GM12878 (cell line): ENCODE measurements around the gene AK5. TPM values are rescaled to one million over a fixed set of nuclear protein-coding genes. Genes with fewer than 3 reads are reported as not detected.

Experiments
- ATAC-seq: fragments of 200-7000 bp; cut with Tn5 transposase; 3 replicates; pipeline ENCODE4 v1.9.1; 2020; ENCODE audit warnings: mild to moderate bottlenecking, moderate library complexity
- BruUV-seq: library from RNA; stranded (reverse); fragments of 400-500 nt; replicated peaks from 2 replicates; lab custom pipeline; 2021; lab: Mats Ljungman, UMichigan
- CTCF ChIA-PET: fragments of 300-600 bp; sonication (Branson Sonifier 250); formaldehyde crosslinking; extraction: SDS; loops from one replicate; lab custom pipeline; 2021; ENCODE audit warnings: inconsistent platforms; lab: Yijun Ruan, JAX
- POLR2A ChIA-PET: fragments of 350-600 bp; formaldehyde crosslinking; extraction: SDS; loops from one replicate; lab custom pipeline; 2021; ENCODE audit warnings: inconsistent platforms; lab: Charles Lee
- RAD21 ChIA-PET: fragments of 300-600 bp; sonication (Branson Sonifier 250); formaldehyde crosslinking; loops from one replicate; lab custom pipeline; 2023; ENCODE audit warnings: antibody characterized with exemption; ENCODE audit not compliant: unreplicated experiment; lab: Charles Lee
- SMC1A ChIA-PET: fragments of 300-600 bp; sonication (Branson Sonifier 250); formaldehyde crosslinking; loops from one replicate; lab custom pipeline; 2023; ENCODE audit not compliant: unreplicated experiment, uncharacterized antibody; lab: Charles Lee
- DNase-seq: peaks from one replicate; pipeline ENCODE4 v3.0.0-alpha.2; 2011; ENCODE audit warnings: low read depth, low spot score
- FAIRE-seq: peaks from 3 replicates; lab custom pipeline; 2011; peaks lifted over from hg19 to GRCh38; lab: Jason Lieb, UNC
- H2AFZ ChIP-seq: 2 replicates; pipeline ENCODE4 v1.6.0; 2011; ENCODE audit warnings: low read depth, low read length, control low read depth; ENCODE audit not compliant: control insufficient read depth
- H3K27ac ChIP-seq: 2 replicates; pipeline ENCODE4 v1.5.1; 2011; ENCODE audit warnings: control low read depth; ENCODE audit not compliant: control insufficient read depth, insufficient read depth
- H3K27me3 ChIP-seq, 2 experiments: replicated peaks in 1 of 2; 2 replicates each; pipeline versions ENCODE4 v1.6.0 to v1.6.1; 2011; ENCODE audit warnings: low read length in 1 of 2; ENCODE audit not compliant: control insufficient read depth in 2 of 2, insufficient read depth in 2 of 2
- H3K36me3 ChIP-seq, 2 experiments: 2 replicates each; pipeline ENCODE4 v1.5.1; 2011; ENCODE audit warnings: low read length in 1 of 2; ENCODE audit not compliant: control insufficient read depth in 2 of 2, insufficient read depth in 2 of 2
- H3K4me1 ChIP-seq: 2 replicates; pipeline ENCODE4 v1.6.1; 2011; ENCODE audit warnings: mild to moderate bottlenecking, low read length, moderate library complexity, mixed read lengths; ENCODE audit not compliant: control insufficient read depth, insufficient read depth
- H3K4me2 ChIP-seq: 2 replicates; pipeline ENCODE4 v1.6.0; 2011; ENCODE audit warnings: control low read depth; ENCODE audit not compliant: control insufficient read depth, insufficient read depth
- H3K4me3 ChIP-seq: fragments of 200-600 bp; sonication (generic); 2 replicates; pipeline ENCODE4 v1.5.1; 2016
- H3K79me2 ChIP-seq: 2 replicates; pipeline ENCODE4 v1.6.0; 2011; ENCODE audit warnings: low read length; ENCODE audit not compliant: control insufficient read depth, insufficient read depth
- H3K9ac ChIP-seq: 2 replicates; pipeline ENCODE4 v1.8.0; 2011; ENCODE audit warnings: low read length, control low read depth, mixed read lengths; ENCODE audit not compliant: control insufficient read depth, insufficient read depth
- H3K9me3 ChIP-seq: replicated peaks from 3 replicates; pipeline ENCODE4 v1.5.1; 2011; ENCODE audit warnings: mild to moderate bottlenecking, low read length; ENCODE audit not compliant: control insufficient read depth, insufficient read depth
- H4K20me1 ChIP-seq: 2 replicates; pipeline ENCODE4 v1.6.0; 2011; ENCODE audit not compliant: control insufficient read depth, insufficient read depth
- EED ChIP-seq: sonication (generic); IDR thresholded peaks from 2 replicates; pipeline ENCODE4 v1.6.1; 2016; ENCODE audit warnings: antibody characterized with exemption, low read depth
- FOS ChIP-seq: IDR thresholded peaks from 3 replicates; pipeline ENCODE4 v1.6.1; 2011; ENCODE audit warnings: borderline replicate concordance; ENCODE audit not compliant: insufficient read length; ENCODE audit errors: extremely low read depth
- STAT3 ChIP-seq: IDR thresholded peaks from 2 replicates; pipeline ENCODE4 v1.6.1; 2011; ENCODE audit warnings: low read depth, low read length, improper control_type of control experiment
- ZZZ3 ChIP-seq: IDR thresholded peaks from 2 replicates; pipeline ENCODE4 v1.6.1; 2011; ENCODE audit warnings: low read depth; ENCODE audit not compliant: control insufficient read depth, insufficient read length
- WGBS: methylation state at CpG from one replicate; pipeline ENCODE4 v1.1.6; 2016; ENCODE audit warnings: low lambda C conversion rate; ENCODE audit not compliant: insufficient replicate concordance, insufficient coverage; ENCODE audit errors: missing lambda C conversion rate; 5-methylcytosine and 5-hydroxymethylcytosine counted together
- in situ Hi-C: fragments of 300-500 bp; cut with MboI; formaldehyde crosslinking; loops from 9 replicates; pipeline ENCODE4 v1.14.3; 2018; ENCODE audit warnings: mixed read lengths
- intact Hi-C: fragments of 100-400 bp; cut with micrococcal nuclease; formaldehyde crosslinking; loops from one replicate; pipeline ENCODE4 v1.14.2; 2022; ENCODE audit not compliant: unreplicated experiment
- polyA plus RNA-seq, 11 experiments: library from polyadenylated mRNA; depleted of rRNA in 4 of 11; unstranded in 6 of 11; stranded (reverse) in 5 of 11; fragments of >200 nt; fragmentation: Nextera tagmentation in 4 of 11; fragmentation: Illumina TruSeq in 1 of 11; extraction: Ambion mirVana in 4 of 11; extraction: Trizol in 1 of 11; gene quantifications; 1 replicate in 1 of 11; 2 replicates in 10 of 11; pipeline versions ENCODE4 v1.2.1 to v1.2.3, GENCODE V29; 2011 to 2016; ENCODE audit warnings: inconsistent platforms in 2 of 11, missing spikeins in 2 of 11, low read depth in 1 of 11
- total RNA-seq, 4 experiments: library from RNA; depleted of rRNA in 3 of 4; stranded (reverse); fragments of >200 nt in 3 of 4; fragmentation: Illumina TruSeq in 1 of 4; extraction: Trizol in 1 of 4; gene quantifications; 2 replicates each; pipeline versions ENCODE4 v1.2.1 to v1.2.3, GENCODE V29; 2013 to 2021
- TF ChIP-seq, protein P1 (sequence below): IDR thresholded peaks from 2 replicates; pipeline ENCODE4 v1.6.1; 2012; ENCODE audit warnings: mild to moderate bottlenecking, low read depth, low read length
- TF ChIP-seq, protein P2 (sequence below): IDR thresholded peaks from 2 replicates; pipeline ENCODE4 v1.6.1; 2012; ENCODE audit warnings: improper control_type of control experiment, low read depth, low read length; ENCODE audit not compliant: insufficient replicate concordance

Gene AK5
- total and polyA plus RNA-seq, 10 of the 15 experiments (the other 5 are each of a cell fraction or from before 2014, with no cell fraction given) = 0.08 to 0.33 TPM; not detected in 8

DNA sequence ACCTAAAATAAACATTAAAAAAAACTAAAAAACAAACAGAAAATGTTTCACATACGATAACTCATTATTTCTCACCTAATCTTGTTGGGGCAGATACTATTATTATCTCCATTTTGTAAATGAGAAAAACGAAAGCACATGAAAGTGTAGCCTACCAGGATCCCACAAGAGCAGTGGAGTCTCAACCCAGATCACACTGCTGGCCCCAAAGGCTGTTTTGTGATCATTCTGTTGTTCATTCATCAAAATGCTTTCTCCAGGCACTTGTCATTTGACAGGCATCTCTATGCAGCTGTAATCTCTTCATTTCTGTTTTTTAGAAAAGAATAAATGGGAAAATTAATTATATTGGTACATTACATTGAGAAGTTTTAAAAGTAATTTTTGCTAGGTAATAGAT, 67.5 kb downstream of the AK5 start:
- Histone ChIP-seq H3K4me3 (no peak overlapping the region), H3K79me2 (no peaks in the 10 kb centered on the region), H3K9me3 (no peaks in the 10 kb centered on the region), H3K36me3 (no peaks in the 10 kb centered on the region), H4K20me1 (no peaks in the 10 kb centered on the region), H3K9ac (no peak overlapping the region), H3K27ac (no peak overlapping the region), H3K27me3 (no peaks in the 10 kb centered on the region), H3K4me2 (no peak overlapping the region), H2AFZ (no peak overlapping the region)
- in situ Hi-C loops = no loop called here
- ATAC-seq (no peak), FAIRE-seq (no peak), DNase-seq (no peak)
- CTCF ChIA-PET = interaction anchor here (0.7 kb wide), 1 partner anchor 42 kb away, joined by 3 read pairs; no protein-coding TSS in a partner anchor
- no TSS peak for BruUV-seq
- POLR2A ChIA-PET = no interaction called here
- RAD21 ChIA-PET = no interaction called here
- SMC1A ChIA-PET = no interaction called here
- intact Hi-C loops = no loop called here
- TF ChIP-seq FOS = no peak
- TF ChIP-seq ZZZ3 = no peak
- TF ChIP-seq, all 136 proteins: peak for 0
- no peaks in the 10 kb centered on the region for H3K4me1 ChIP-seq
- whole genome bisulfite sequencing = 17% methylated on average over 2 of the region's 2 CpGs

DNA sequence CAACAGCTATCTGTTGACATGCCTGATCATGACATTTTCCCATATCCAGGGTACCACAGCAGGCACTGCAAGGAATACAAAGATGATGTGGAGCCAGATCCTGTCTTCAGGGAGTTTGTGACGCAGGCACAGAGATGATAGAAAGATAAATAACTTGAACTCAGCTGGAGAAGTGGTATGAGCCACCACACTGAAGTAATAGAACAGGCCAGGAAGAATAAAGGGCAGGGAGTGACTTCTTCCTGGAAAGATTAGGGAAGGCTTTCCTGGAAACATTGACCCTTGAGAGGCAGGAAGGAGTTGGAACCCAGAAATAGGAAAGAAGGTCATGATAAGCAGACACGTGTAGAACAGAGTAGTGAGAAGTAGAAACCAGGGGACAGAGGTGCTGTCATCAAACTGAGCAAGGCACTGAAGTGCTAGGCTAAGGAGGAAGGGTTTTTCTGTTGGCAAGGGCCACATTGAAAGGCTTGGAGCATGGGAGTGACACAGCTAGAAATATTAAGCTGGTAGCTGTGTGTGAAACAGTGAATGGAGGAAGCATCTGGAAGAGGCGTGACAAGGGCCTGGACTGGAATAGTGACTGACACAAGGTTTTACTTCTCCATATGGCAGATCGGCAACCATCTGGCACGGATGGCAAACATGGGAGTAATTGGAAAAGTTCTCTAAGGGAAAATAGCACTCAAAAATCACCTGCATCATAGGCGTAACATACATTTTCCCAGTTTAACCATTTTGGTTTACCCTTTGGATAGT, 68.4 kb downstream of the AK5 start:
- H3K9me3 ChIP-seq = no peaks in the 10 kb centered on the region
- H3K4me2 ChIP-seq = no peak overlapping the region
- H2AFZ ChIP-seq = no peak overlapping the region
- 33% methylated on average over 6 of the region's 6 CpGs for WGBS
- FAIRE-seq = no peak
- ChIA-PET SMC1A (no interaction called here), CTCF (interaction anchor here (0.6 kb wide), 1 partner anchor 872 kb away, joined by 3 read pairs; no protein-coding TSS in a partner anchor), RAD21 (no interaction called here), POLR2A (no interaction called here)
- H3K79me2 ChIP-seq = no peaks in the 10 kb centered on the region
- no peaks in the 10 kb centered on the region for H3K4me1 ChIP-seq
- in situ Hi-C loops (no loop called here), intact Hi-C loops (no loop called here)
- H4K20me1 ChIP-seq = no peaks in the 10 kb centered on the region
- H3K4me3 ChIP-seq = no peak overlapping the region
- no peaks in the 10 kb centered on the region for H3K36me3 ChIP-seq
- DNase-seq = no peak
- no peak overlapping the region for H3K9ac ChIP-seq
- H3K27me3 ChIP-seq = no peaks in the 10 kb centered on the region
- no TSS peak for BruUV-seq
- ATAC-seq = no peak
- no peak overlapping the region for H3K27ac ChIP-seq
- TF ChIP-seq, protein P1, sequence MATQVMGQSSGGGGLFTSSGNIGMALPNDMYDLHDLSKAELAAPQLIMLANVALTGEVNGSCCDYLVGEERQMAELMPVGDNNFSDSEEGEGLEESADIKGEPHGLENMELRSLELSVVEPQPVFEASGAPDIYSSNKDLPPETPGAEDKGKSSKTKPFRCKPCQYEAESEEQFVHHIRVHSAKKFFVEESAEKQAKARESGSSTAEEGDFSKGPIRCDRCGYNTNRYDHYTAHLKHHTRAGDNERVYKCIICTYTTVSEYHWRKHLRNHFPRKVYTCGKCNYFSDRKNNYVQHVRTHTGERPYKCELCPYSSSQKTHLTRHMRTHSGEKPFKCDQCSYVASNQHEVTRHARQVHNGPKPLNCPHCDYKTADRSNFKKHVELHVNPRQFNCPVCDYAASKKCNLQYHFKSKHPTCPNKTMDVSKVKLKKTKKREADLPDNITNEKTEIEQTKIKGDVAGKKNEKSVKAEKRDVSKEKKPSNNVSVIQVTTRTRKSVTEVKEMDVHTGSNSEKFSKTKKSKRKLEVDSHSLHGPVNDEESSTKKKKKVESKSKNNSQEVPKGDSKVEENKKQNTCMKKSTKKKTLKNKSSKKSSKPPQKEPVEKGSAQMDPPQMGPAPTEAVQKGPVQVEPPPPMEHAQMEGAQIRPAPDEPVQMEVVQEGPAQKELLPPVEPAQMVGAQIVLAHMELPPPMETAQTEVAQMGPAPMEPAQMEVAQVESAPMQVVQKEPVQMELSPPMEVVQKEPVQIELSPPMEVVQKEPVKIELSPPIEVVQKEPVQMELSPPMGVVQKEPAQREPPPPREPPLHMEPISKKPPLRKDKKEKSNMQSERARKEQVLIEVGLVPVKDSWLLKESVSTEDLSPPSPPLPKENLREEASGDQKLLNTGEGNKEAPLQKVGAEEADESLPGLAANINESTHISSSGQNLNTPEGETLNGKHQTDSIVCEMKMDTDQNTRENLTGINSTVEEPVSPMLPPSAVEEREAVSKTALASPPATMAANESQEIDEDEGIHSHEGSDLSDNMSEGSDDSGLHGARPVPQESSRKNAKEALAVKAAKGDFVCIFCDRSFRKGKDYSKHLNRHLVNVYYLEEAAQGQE = no peak
- TF ChIP-seq, protein P2, sequence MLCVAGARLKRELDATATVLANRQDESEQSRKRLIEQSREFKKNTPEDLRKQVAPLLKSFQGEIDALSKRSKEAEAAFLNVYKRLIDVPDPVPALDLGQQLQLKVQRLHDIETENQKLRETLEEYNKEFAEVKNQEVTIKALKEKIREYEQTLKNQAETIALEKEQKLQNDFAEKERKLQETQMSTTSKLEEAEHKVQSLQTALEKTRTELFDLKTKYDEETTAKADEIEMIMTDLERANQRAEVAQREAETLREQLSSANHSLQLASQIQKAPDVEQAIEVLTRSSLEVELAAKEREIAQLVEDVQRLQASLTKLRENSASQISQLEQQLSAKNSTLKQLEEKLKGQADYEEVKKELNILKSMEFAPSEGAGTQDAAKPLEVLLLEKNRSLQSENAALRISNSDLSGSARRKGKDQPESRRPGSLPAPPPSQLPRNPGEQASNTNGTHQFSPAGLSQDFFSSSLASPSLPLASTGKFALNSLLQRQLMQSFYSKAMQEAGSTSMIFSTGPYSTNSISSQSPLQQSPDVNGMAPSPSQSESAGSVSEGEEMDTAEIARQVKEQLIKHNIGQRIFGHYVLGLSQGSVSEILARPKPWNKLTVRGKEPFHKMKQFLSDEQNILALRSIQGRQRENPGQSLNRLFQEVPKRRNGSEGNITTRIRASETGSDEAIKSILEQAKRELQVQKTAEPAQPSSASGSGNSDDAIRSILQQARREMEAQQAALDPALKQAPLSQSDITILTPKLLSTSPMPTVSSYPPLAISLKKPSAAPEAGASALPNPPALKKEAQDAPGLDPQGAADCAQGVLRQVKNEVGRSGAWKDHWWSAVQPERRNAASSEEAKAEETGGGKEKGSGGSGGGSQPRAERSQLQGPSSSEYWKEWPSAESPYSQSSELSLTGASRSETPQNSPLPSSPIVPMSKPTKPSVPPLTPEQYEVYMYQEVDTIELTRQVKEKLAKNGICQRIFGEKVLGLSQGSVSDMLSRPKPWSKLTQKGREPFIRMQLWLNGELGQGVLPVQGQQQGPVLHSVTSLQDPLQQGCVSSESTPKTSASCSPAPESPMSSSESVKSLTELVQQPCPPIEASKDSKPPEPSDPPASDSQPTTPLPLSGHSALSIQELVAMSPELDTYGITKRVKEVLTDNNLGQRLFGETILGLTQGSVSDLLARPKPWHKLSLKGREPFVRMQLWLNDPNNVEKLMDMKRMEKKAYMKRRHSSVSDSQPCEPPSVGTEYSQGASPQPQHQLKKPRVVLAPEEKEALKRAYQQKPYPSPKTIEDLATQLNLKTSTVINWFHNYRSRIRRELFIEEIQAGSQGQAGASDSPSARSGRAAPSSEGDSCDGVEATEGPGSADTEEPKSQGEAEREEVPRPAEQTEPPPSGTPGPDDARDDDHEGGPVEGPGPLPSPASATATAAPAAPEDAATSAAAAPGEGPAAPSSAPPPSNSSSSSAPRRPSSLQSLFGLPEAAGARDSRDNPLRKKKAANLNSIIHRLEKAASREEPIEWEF = no peak
- no peak for TF ChIP-seq EED
- no peak for TF ChIP-seq STAT3
